Osteoblast (primary cell): ENCODE measurements around the gene SNAP25. TPM values are rescaled to one million over a fixed set of nuclear protein-coding genes. Genes with fewer than 3 reads are reported as not detected.

Source experiments
- DNase-seq: peaks from one replicate; pipeline ENCODE4 v3.0.0; 2011; ENCODE audit warnings: low spot score, mixed read lengths; ENCODE audit not compliant: insufficient read length; ENCODE audit errors: missing footprints
- H2AFZ ChIP-seq: 2 replicates; pipeline ENCODE4 v1.6.0; 2011; ENCODE audit warnings: mild to moderate bottlenecking, low read length
- H3K27ac ChIP-seq: 2 replicates; pipeline ENCODE4 v1.5.1; 2011; ENCODE audit warnings: mild to moderate bottlenecking, low read depth, low read length, moderate library complexity
- H3K27me3 ChIP-seq: 2 replicates; pipeline ENCODE4 v1.6.0; 2012; ENCODE audit warnings: mild to moderate bottlenecking, control low read depth, inconsistent platforms, low read length, moderate library complexity; ENCODE audit not compliant: insufficient read depth
- H3K36me3 ChIP-seq: 2 replicates; pipeline ENCODE4 v1.5.1; 2011; ENCODE audit warnings: mild to moderate bottlenecking, low read length, control low read depth, moderate library complexity; ENCODE audit not compliant: insufficient read depth
- H3K4me1 ChIP-seq: 2 replicates; pipeline ENCODE4 v1.5.1; 2011; ENCODE audit warnings: mild to moderate bottlenecking, low read length, control low read depth, moderate library complexity; ENCODE audit not compliant: insufficient read depth
- H3K4me2 ChIP-seq: 2 replicates; pipeline ENCODE4 v1.6.0; 2011; ENCODE audit warnings: mild to moderate bottlenecking, low read length; ENCODE audit not compliant: insufficient read depth
- H3K4me3 ChIP-seq: fragments of 200-600 bp; sonication (generic); 3 replicates; pipeline ENCODE4 v1.5.1; 2012; ENCODE audit warnings: mild to moderate bottlenecking, low read length, inconsistent platforms; ENCODE audit not compliant: insufficient read depth
- H3K79me2 ChIP-seq: 2 replicates; pipeline ENCODE4 v1.6.0; 2012; ENCODE audit warnings: mild to moderate bottlenecking, low read length, control low read depth, inconsistent platforms; ENCODE audit not compliant: insufficient read depth
- H3K9me3 ChIP-seq: 2 replicates; pipeline ENCODE4 v1.5.1; 2011; ENCODE audit warnings: low read depth, low read length, control low read depth
- H4K20me1 ChIP-seq: 2 replicates; pipeline ENCODE4 v1.6.0; 2012; ENCODE audit warnings: mild to moderate bottlenecking, low read length, control low read depth; ENCODE audit not compliant: insufficient read depth
- total RNA-seq: library from RNA; depleted of rRNA; stranded (reverse); fragments of >200 nt; gene quantifications from 2 replicates; pipeline ENCODE4 v1.2.3, GENCODE V29; 2012
- TF ChIP-seq, protein P1 (sequence below): IDR thresholded peaks from 2 replicates; pipeline ENCODE4 v1.5.1; 2011; ENCODE audit warnings: mild to moderate bottlenecking, low read depth, low read length, moderate library complexity; ENCODE audit errors: extremely low read depth

SNAP25 gene
- total RNA-seq, 1 donor, result 1.8 TPM

DNA sequence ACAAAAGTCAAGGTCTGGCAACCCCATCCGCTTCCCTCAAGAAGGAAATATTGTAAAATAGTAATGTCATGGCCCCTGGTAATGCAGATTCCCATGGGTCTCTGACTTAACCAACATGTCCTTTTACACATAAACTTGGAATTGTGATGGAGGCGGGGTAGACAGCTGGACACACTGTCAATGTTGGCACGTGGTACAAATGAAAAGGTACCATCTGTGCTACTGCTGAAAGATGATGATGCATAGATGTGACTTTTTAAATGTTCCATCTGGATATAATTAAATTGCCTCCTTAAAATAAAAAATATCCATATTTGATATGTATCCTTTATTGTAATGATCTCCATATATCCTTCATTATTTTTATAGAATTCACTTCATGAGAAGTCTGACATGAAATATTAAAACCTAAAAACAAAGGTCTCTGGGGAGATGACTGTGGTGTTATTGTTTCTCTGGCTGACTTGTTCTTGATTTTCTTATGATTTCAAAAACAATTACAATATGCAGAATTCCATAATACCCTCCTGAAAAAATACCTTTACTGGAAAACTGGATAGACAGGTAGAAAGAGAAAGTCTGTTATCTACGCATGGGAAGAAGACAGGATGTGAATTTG, 110.9 kb downstream of the SNAP25 start:
- peak overlapping the region; percentile 64 for H3K4me2 ChIP-seq
- H2AFZ ChIP-seq, result peak overlapping the region; percentile 3
- peaks cover 25% of the 10 kb centered on the region for H3K4me1 ChIP-seq
- no peak overlapping the region for H3K27ac ChIP-seq
- DNase-seq, result no peak
- no peak overlapping the region for H3K4me3 ChIP-seq
- H4K20me1 ChIP-seq, result no peaks in the 10 kb centered on the region
- no peaks in the 10 kb centered on the region for H3K36me3 ChIP-seq
- H3K27me3 ChIP-seq, result no peaks in the 10 kb centered on the region
- TF ChIP-seq, protein P1, sequence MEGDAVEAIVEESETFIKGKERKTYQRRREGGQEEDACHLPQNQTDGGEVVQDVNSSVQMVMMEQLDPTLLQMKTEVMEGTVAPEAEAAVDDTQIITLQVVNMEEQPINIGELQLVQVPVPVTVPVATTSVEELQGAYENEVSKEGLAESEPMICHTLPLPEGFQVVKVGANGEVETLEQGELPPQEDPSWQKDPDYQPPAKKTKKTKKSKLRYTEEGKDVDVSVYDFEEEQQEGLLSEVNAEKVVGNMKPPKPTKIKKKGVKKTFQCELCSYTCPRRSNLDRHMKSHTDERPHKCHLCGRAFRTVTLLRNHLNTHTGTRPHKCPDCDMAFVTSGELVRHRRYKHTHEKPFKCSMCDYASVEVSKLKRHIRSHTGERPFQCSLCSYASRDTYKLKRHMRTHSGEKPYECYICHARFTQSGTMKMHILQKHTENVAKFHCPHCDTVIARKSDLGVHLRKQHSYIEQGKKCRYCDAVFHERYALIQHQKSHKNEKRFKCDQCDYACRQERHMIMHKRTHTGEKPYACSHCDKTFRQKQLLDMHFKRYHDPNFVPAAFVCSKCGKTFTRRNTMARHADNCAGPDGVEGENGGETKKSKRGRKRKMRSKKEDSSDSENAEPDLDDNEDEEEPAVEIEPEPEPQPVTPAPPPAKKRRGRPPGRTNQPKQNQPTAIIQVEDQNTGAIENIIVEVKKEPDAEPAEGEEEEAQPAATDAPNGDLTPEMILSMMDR, result no peak
- no peaks in the 10 kb centered on the region for H3K79me2 ChIP-seq
- no peaks in the 10 kb centered on the region for H3K9me3 ChIP-seq

DNA sequence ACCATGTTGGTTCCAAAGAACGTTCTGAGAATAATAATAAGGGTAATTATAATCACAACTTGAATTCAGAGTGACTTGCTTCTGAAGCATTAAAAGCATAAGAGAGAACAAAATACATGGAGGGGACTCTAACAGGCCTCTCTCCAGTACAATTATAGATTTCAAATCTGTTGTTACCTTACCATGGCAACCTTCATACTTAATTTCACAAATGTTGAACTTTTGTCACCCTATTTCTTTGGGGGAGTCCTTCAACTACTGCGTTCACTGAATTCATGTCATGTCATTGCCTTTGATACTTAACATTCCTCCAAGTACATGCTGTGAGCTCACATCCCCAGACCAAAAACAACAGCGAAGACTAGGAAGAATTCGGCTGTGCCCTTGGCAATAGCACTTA, 111.4 kb downstream of the SNAP25 start:
- Histone ChIP-seq H3K27ac (no peak overlapping the region), H3K36me3 (no peaks in the 10 kb centered on the region), H3K79me2 (no peaks in the 10 kb centered on the region), H3K4me1 (peaks cover 25% of the 10 kb centered on the region), H3K4me3 (no peak overlapping the region), H2AFZ (no peak overlapping the region), H3K4me2 (no peak overlapping the region), H4K20me1 (no peaks in the 10 kb centered on the region), H3K27me3 (no peaks in the 10 kb centered on the region), H3K9me3 (no peaks in the 10 kb centered on the region)
- TF ChIP-seq, protein P1, result no peak
- no peak for DNase-seq

DNA sequence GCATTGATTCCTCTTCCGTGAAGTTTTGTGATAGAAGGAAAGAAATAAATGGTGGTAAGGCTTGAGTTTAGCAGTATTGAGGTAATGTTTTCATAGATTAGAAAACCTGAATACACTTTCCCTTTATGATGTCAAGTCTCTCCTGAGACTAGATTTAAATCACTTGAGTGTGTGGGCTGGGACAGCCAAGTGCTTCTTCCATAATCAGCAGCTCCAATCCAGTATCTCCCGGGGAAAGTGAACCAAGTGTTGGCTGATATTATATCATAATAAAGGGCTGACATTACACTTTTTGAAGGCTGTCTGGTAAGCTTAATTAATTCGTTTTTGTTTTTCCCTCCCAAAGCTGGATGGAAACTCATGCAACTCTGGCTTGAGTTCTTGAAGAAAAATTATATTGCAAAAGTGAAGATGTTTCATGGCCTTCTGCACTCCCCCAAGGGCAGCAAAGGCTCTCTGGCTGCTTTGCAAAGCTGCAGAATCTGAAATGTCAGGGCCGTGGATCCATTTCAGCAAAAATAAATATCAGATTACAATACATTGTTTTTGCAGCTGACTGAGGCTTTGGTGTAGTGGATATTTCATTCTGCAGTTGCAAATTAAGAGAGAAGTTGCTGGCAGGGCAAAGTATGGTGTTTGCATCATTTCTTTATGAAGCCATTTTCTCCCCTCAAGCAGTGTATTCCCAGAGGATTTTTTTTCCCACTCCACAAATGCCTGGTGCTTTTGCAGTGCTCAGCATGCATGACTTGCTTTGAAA, 114.2 kb downstream of the SNAP25 start:
- no peaks in the 10 kb centered on the region for H4K20me1 ChIP-seq
- no peaks in the 10 kb centered on the region for H3K9me3 ChIP-seq
- peaks cover 29% of the 10 kb centered on the region for H3K4me1 ChIP-seq
- H3K27me3 ChIP-seq, result no peaks in the 10 kb centered on the region
- no peak for DNase-seq
- H3K79me2 ChIP-seq, result no peaks in the 10 kb centered on the region
- no peak overlapping the region for H3K27ac ChIP-seq
- TF ChIP-seq, protein P1, result no peak
- H3K4me3 ChIP-seq, result no peak overlapping the region
- no peaks in the 10 kb centered on the region for H3K36me3 ChIP-seq
- no peak overlapping the region for H2AFZ ChIP-seq
- H3K4me2 ChIP-seq, result no peak overlapping the region

DNA sequence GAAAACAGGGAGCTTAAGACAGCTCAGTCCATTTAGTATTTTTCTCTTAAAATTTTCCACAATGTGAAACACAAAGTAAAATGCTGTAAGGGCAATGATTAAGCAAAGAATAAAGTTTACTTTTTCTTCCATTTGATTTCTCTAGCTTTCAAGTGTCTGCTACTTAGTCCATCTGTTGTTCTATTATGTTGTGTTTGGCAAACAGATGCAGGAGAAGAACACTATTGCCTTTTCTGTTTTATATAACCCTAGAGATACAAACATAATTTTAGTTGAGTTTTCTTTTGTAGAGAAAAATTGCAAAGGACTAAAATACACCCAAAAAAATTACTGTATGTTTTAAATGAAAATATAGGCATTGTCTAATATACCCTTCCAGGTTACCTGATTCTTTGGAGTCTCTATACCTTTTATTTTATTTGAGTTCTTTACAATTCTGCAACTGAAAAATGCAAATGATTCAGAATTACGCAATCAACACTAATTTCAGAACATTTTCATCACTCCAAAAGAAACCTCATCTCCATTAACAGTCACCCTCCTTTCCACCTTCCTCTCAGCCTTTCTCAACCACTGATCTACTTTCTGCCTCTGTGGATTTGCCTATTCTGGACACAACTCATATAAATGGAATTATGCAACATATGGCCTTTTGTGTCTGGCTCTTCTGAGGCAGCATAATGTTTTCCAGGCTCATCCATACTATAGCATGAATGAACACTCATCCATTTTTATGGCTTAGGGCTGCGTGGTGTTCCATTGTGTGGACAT, 118.5 kb downstream of the SNAP25 start:
- Histone ChIP-seq H3K27me3 (no peaks in the 10 kb centered on the region), H2AFZ (no peak overlapping the region), H3K4me1 (peaks cover 12% of the 10 kb centered on the region), H3K27ac (no peak overlapping the region), H3K9me3 (no peaks in the 10 kb centered on the region), H3K4me3 (no peak overlapping the region), H3K36me3 (no peaks in the 10 kb centered on the region), H3K79me2 (no peaks in the 10 kb centered on the region), H3K4me2 (no peak overlapping the region), H4K20me1 (no peaks in the 10 kb centered on the region)
- no peak for DNase-seq
- TF ChIP-seq, protein P1, result no peak
